IMR-90 (cell line): ENCODE results near the gene WNT7A. TPM values are rescaled to one million over a fixed set of nuclear protein-coding genes. Genes with fewer than 3 reads are reported as not detected.

ENCODE experiments used
- ATAC-seq: fragments of 200-7000 bp; cut with Tn5 transposase; 2 replicates; pipeline ENCODE4 v1.9.1; 2020; ENCODE audit warnings: low read depth, mild to moderate bottlenecking, moderate library complexity
- BruUV-seq: library from RNA; stranded (reverse); fragments of 400-500 nt; replicated peaks from 2 replicates; lab custom pipeline; 2021; lab: Mats Ljungman, UMichigan
- CTCF ChIA-PET: fragments of 300-600 bp; formaldehyde crosslinking; extraction: SDS; loops from one replicate; lab custom pipeline; 2021; ENCODE audit warnings: antibody characterized with exemption; lab: Yijun Ruan, JAX
- POLR2A ChIA-PET: fragments of 300-600 bp; sonication (Branson Sonifier 250); formaldehyde crosslinking; loops from one replicate; lab custom pipeline; 2022; ENCODE audit warnings: antibody characterized with exemption; ENCODE audit not compliant: unreplicated experiment; lab: Charles Lee
- DNase-seq: peaks from one replicate; pipeline ENCODE4 v3.0.0; 2013
- H2AFZ ChIP-seq: replicated peaks from 2 replicates; pipeline ENCODE3; 2013; ENCODE audit warnings: low read length, mild to moderate bottlenecking; ENCODE audit not compliant: poor library complexity
- H2AK5ac ChIP-seq: 2 replicates; pipeline ENCODE4 v1.6.1; 2013; ENCODE audit warnings: low read depth, low read length, inconsistent platforms
- H2AK9ac ChIP-seq: replicated peaks from 2 replicates; pipeline ENCODE3; 2013; ENCODE audit warnings: mild to moderate bottlenecking, low read depth, low read length, moderate library complexity; ENCODE audit not compliant: poor library complexity
- H2BK120ac ChIP-seq: 2 replicates; pipeline ENCODE4 v1.6.1; 2013; ENCODE audit warnings: low read depth, low read length, inconsistent platforms
- H2BK15ac ChIP-seq: 3 replicates; pipeline ENCODE4 v1.6.1; 2013; ENCODE audit warnings: low read depth, low read length, inconsistent platforms
- H2BK20ac ChIP-seq: 2 replicates; pipeline ENCODE4 v1.6.1; 2013; ENCODE audit warnings: low read depth, mild to moderate bottlenecking, inconsistent platforms, low read length, moderate library complexity
- H2BK5ac ChIP-seq: 2 replicates; pipeline ENCODE4 v1.6.1; 2013; ENCODE audit warnings: mild to moderate bottlenecking, low read depth, low read length, inconsistent platforms; ENCODE audit not compliant: poor library complexity, severe bottlenecking
- H3K14ac ChIP-seq: replicated peaks from 2 replicates; pipeline ENCODE4 v1.6.1; 2013; ENCODE audit warnings: low read depth, low read length, inconsistent platforms
- H3K18ac ChIP-seq: 2 replicates; pipeline ENCODE4 v1.6.1; 2013; ENCODE audit warnings: low read depth, low read length, control low read depth
- H3K23ac ChIP-seq: 2 replicates; pipeline ENCODE4 v1.6.1; 2013; ENCODE audit warnings: low read depth, low read length, inconsistent platforms
- H3K27ac ChIP-seq: 2 replicates; pipeline ENCODE4 v1.5.1; 2013; ENCODE audit warnings: mild to moderate bottlenecking, control low read depth, low read length; ENCODE audit not compliant: insufficient read depth
- H3K27me3 ChIP-seq: 2 replicates; pipeline ENCODE4 v1.6.1; 2013; ENCODE audit warnings: low read length; ENCODE audit not compliant: control insufficient read depth, insufficient read depth
- H3K36me3 ChIP-seq: 2 replicates; pipeline ENCODE4 v1.6.1; 2013; ENCODE audit warnings: low read length, mixed read lengths; ENCODE audit not compliant: control insufficient read depth, insufficient read depth
- H3K4ac ChIP-seq: 2 replicates; pipeline ENCODE4 v1.6.1; 2013; ENCODE audit warnings: low read depth, low read length, inconsistent platforms
- H3K4me1 ChIP-seq: 2 replicates; pipeline ENCODE4 v1.6.1; 2013; ENCODE audit warnings: low read length, mixed read lengths; ENCODE audit not compliant: control insufficient read depth, insufficient read depth
- H3K4me2 ChIP-seq: 2 replicates; pipeline ENCODE4 v1.6.1; 2013; ENCODE audit warnings: low read depth, mild to moderate bottlenecking, control low read depth, low read length, moderate library complexity
- H3K4me3 ChIP-seq: 2 replicates; pipeline ENCODE4 v1.5.1; 2013; ENCODE audit warnings: low read depth, mild to moderate bottlenecking, control low read depth, low read length, moderate library complexity; ENCODE audit not compliant: insufficient read depth
- H3K56ac ChIP-seq: 2 replicates; pipeline ENCODE4 v1.6.1; 2013; ENCODE audit warnings: low read length, inconsistent platforms; ENCODE audit not compliant: insufficient read depth; ENCODE audit errors: extremely low read depth
- H3K79me1 ChIP-seq, 2 experiments: 2 replicates each; pipeline ENCODE4 v1.6.1; 2013; ENCODE audit warnings: low read length in 2 of 2, inconsistent platforms in 1 of 2, low read depth in 1 of 2
- H3K9ac ChIP-seq: 2 replicates; pipeline ENCODE4 v1.6.1; 2013; ENCODE audit warnings: low read depth, low read length, control low read depth
- H3K9me1 ChIP-seq: 2 replicates; pipeline ENCODE4 v1.6.1; 2013; ENCODE audit warnings: low read length, inconsistent platforms; ENCODE audit not compliant: insufficient read depth
- H3K9me3 ChIP-seq: 2 replicates; pipeline ENCODE4 v1.6.1; 2013; ENCODE audit warnings: low read length; ENCODE audit not compliant: control insufficient read depth, insufficient read depth
- H4K20me1 ChIP-seq: 2 replicates; pipeline ENCODE4 v1.6.1; 2013; ENCODE audit warnings: low read length, inconsistent platforms; ENCODE audit not compliant: insufficient read depth
- H4K5ac ChIP-seq: 2 replicates; pipeline ENCODE4 v1.6.1; 2013; ENCODE audit warnings: mild to moderate bottlenecking, low read depth, low read length, control low read depth
- H4K8ac ChIP-seq, 2 experiments: 2 replicates each; pipeline ENCODE4 v1.6.1; 2013; ENCODE audit warnings: low read depth in 2 of 2, low read length in 2 of 2, control low read depth in 1 of 2, inconsistent platforms in 1 of 2
- H4K91ac ChIP-seq: 2 replicates; pipeline ENCODE4 v1.6.1; 2013; ENCODE audit warnings: low read depth, low read length, inconsistent platforms; ENCODE audit not compliant: insufficient read depth
- BHLHE40 ChIP-seq: fragments of 150-350 bp; IDR thresholded peaks from 2 replicates; pipeline ENCODE4 v1.6.1; 2016; ENCODE audit warnings: mild to moderate bottlenecking, low read depth, low read length
- CEBPB ChIP-seq: IDR thresholded peaks from 2 replicates; pipeline ENCODE4 v1.6.1; 2012; ENCODE audit warnings: low read depth, low read length, improper control_type of control experiment
- CTCF ChIP-seq: conservative IDR thresholded peaks from 2 replicates; pipeline ENCODE4 v1.5.1; 2012; ENCODE audit warnings: mild to moderate bottlenecking, low read depth, low read length, improper control_type of control experiment
- ELK1 ChIP-seq: fragments of 150-350 bp; IDR thresholded peaks from 2 replicates; pipeline ENCODE4 v1.6.1; 2016; ENCODE audit warnings: low read depth, mild to moderate bottlenecking, low read length, moderate library complexity, borderline replicate concordance
- MAFK ChIP-seq: IDR thresholded peaks from 2 replicates; pipeline ENCODE4 v1.6.1; 2012; ENCODE audit warnings: low read depth, low read length, improper control_type of control experiment
- MAZ ChIP-seq: IDR thresholded peaks from 2 replicates; pipeline ENCODE4 v1.6.1; 2012; ENCODE audit warnings: low read depth, mild to moderate bottlenecking, low read length, improper control_type of control experiment, moderate library complexity, borderline replicate concordance
- MXI1 ChIP-seq: IDR thresholded peaks from 2 replicates; pipeline ENCODE4 v1.6.1; 2012; ENCODE audit warnings: low read depth, mild to moderate bottlenecking, low read length, moderate library complexity, borderline replicate concordance
- NFE2L2 ChIP-seq: fragments of 150-350 bp; IDR thresholded peaks from 2 replicates; pipeline ENCODE4 v1.6.1; 2016; ENCODE audit warnings: low read depth, mild to moderate bottlenecking, low read length
- POLR2A ChIP-seq: IDR thresholded peaks from 2 replicates; pipeline ENCODE4 v1.6.1; 2012; ENCODE audit warnings: mild to moderate bottlenecking, low read depth, low read length
- RCOR1 ChIP-seq: IDR thresholded peaks from 2 replicates; pipeline ENCODE4 v1.6.1; 2012; ENCODE audit warnings: mild to moderate bottlenecking, low read length, improper control_type of control experiment; ENCODE audit not compliant: insufficient replicate concordance
- RFX5 ChIP-seq: IDR thresholded peaks from 2 replicates; pipeline ENCODE4 v1.8.0; 2012; ENCODE audit warnings: low read depth, mild to moderate bottlenecking, low read length, moderate library complexity
- SMC3 ChIP-seq: fragments of 150-350 bp; IDR thresholded peaks from 2 replicates; pipeline ENCODE4 v1.6.1; 2016; ENCODE audit warnings: low read depth, mild to moderate bottlenecking, antibody characterized with exemption, low read length, moderate library complexity
- USF2 ChIP-seq: fragments of 150-350 bp; IDR thresholded peaks from 2 replicates; pipeline ENCODE4 v1.6.1; 2017; ENCODE audit warnings: mild to moderate bottlenecking, antibody characterized with exemption, low read length, low read depth
- WGBS, 2 experiments: methylation state at CpG; one replicate each; pipeline versions ENCODE4 v1.1.5 to v1.1.7; 2013; ENCODE audit warnings: missing lambda C conversion rate in 2 of 2; ENCODE audit not compliant: insufficient read length in 1 of 2; ENCODE audit errors: extremely low coverage in 2 of 2; 5-methylcytosine and 5-hydroxymethylcytosine counted together
- dilution Hi-C: fragments of 300-500 bp; cut with HindIII; formaldehyde crosslinking; loops from one replicate; pipeline ENCODE4 v1.14.3; 2018; ENCODE audit warnings: low sequenced_read_pairs; ENCODE audit not compliant: unreplicated experiment
- in situ Hi-C: fragments of 300-500 bp; cut with MboI; formaldehyde crosslinking; loops from 3 replicates; pipeline ENCODE4 v1.14.3; 2019; ENCODE audit warnings: low sequenced_read_pairs, inconsistent platforms, mixed read lengths
- intact Hi-C: fragments of 100-400 bp; cut with micrococcal nuclease; formaldehyde crosslinking; loops from 2 replicates; pipeline ENCODE4 v1.10.0; 2022
- polyA plus RNA-seq, 3 experiments: library from polyadenylated mRNA; depleted of rRNA; stranded (reverse); fragments of >200 nt; gene quantifications; 2 replicates each; pipeline ENCODE4 v1.2.3, GENCODE V29; 2012; ENCODE audit warnings: low replicate concordance in 1 of 3
- total RNA-seq: library from RNA; depleted of rRNA; stranded (reverse); fragments of >200 nt; gene quantifications from 2 replicates; pipeline ENCODE4 v1.2.3, GENCODE V29; 2012

Gene WNT7A
- total and polyA plus RNA-seq, 2 of the 4 experiments (the other 2 are of a cell fraction) = not detected

- H3K27me3 ChIP-seq = peaks cover 10% of the 10 kb centered on the region; the same call in 1 of the 2 replicates
- no peak overlapping the region for H3K56ac ChIP-seq
- peak overlapping the region; percentile 60; the same call in 1 of the 2 replicates for H3K27ac ChIP-seq
- ATAC-seq (peak; percentile 100), DNase-seq (peak; percentile 71)
- no TSS peak for BruUV-seq
- H3K79me1 ChIP-seq = no peaks in the 10 kb centered on the region
- ChIA-PET POLR2A (no interaction called here), CTCF (interaction anchor here (1.0 kb wide), 1 partner anchor 219 kb away, joined by 3 read pairs; no protein-coding TSS in a partner anchor)
- peak overlapping the region; percentile 96 for H3K4me2 ChIP-seq
- H2AK9ac ChIP-seq = no peak overlapping the region
- no peak overlapping the region for H3K4ac ChIP-seq
- no peak overlapping the region for H4K8ac ChIP-seq
- no peak overlapping the region for H3K23ac ChIP-seq
- H4K91ac ChIP-seq = no peak overlapping the region
- no peak overlapping the region for H2BK15ac ChIP-seq
- peaks cover 5% of the 10 kb centered on the region; the same call in 1 of the 2 replicates for H3K9me3 ChIP-seq
- H3K9ac ChIP-seq = peak overlapping the region; percentile 87
- H2BK20ac ChIP-seq = no peak overlapping the region
- 3% methylated on average over 60 of the region's 86 CpGs; no CpG with 5 or more reads in 1 of the 2 experiments for WGBS, 2 experiments
- in situ Hi-C loops (loop anchor here (10.0 to 25.0 kb wide), 4 partner anchors 217 to 667 kb away; partner anchors contain the start of genes CHCHD4 and HDAC11), intact Hi-C loops (loop anchor here (2.0 to 5.0 kb wide), 6 partner anchors 229 to 1027 kb away; partner anchors contain the start of genes CHCHD4, LSM3, TMEM43 and XPC), dilution Hi-C loops (no loop called here)
- H3K14ac ChIP-seq = no peak overlapping the region
- H3K9me1 ChIP-seq = no peaks in the 10 kb centered on the region
- no peak overlapping the region for H2AK5ac ChIP-seq
- no peaks in the 10 kb centered on the region for H4K20me1 ChIP-seq
- peak overlapping the region; percentile 82 for H2AFZ ChIP-seq
- H3K4me1 ChIP-seq = peaks cover 7% of the 10 kb centered on the region
- no peak overlapping the region for H2BK5ac ChIP-seq
- no peak overlapping the region for H3K18ac ChIP-seq
- no peak overlapping the region for H4K5ac ChIP-seq
- H2BK120ac ChIP-seq = no peak overlapping the region
- peak overlapping the region; percentile 78 for H3K4me3 ChIP-seq
- H3K36me3 ChIP-seq = no peaks in the 10 kb centered on the region
- TF ChIP-seq RFX5 (no peak), MAFK (no peak), SMC3 (no peak), CEBPB (peak; percentile 31; the same call in 1 of the 2 replicates), ELK1 (no peak), BHLHE40 (no peak), NFE2L2 (no peak), MAZ (peak; percentile 80), MXI1 (no peak), POLR2A (no peak), USF2 (no peak), RCOR1 (no peak), CTCF (no peak)
Measured at GRCh38 chr3:13895155-13896105, 15.6 kb upstream of the WNT7A start.
